HEK293 (cell line): ENCODE data around the gene MYOM1.

ENCODE experiments used
- CTCF ChIA-PET: fragments of 350-600 bp; formaldehyde crosslinking; extraction: SDS; loops from one replicate; lab custom pipeline; 2021; ENCODE audit warnings: antibody characterized with exemption; lab: Yijun Ruan, JAX
- POLR2A ChIA-PET: fragments of 300-600 bp; formaldehyde crosslinking; extraction: SDS; loops from one replicate; lab custom pipeline; 2020; ENCODE audit warnings: antibody characterized with exemption, inconsistent platforms; lab: Yijun Ruan, JAX
- H3K27ac ChIP-seq: fragments of 200-500 bp; sonication (Bioruptor generic); 2 replicates; pipeline ENCODE4 v1.5.1; 2014; ENCODE audit warnings: low read depth, low read length, control low read depth, inconsistent platforms; ENCODE audit errors: extremely low read depth
- H3K36me3 ChIP-seq, 2 experiments: fragments of 200-500 bp in 1 of 2; sonication (Bioruptor generic) in 1 of 2; 1 replicate in 1 of 2; 2 replicates in 1 of 2; pipeline ENCODE4 v1.5.1; 2014 to 2017; ENCODE audit warnings: inconsistent platforms in 2 of 2, low read length in 2 of 2; ENCODE audit not compliant: control insufficient read depth in 2 of 2, insufficient read depth in 1 of 2
- H3K4me1 ChIP-seq: fragments of 200-500 bp; sonication (Bioruptor generic); 2 replicates; pipeline ENCODE4 v1.5.1; 2014; ENCODE audit warnings: mild to moderate bottlenecking, low read length, inconsistent platforms; ENCODE audit not compliant: control insufficient read depth, insufficient read depth
- H3K4me3 ChIP-seq: 2 replicates; pipeline ENCODE4 v1.5.1; 2011; ENCODE audit warnings: low read depth, mild to moderate bottlenecking, control low read depth, low read length, moderate library complexity
- H3K9me3 ChIP-seq: fragments of 200-500 bp; sonication (Bioruptor generic); 2 replicates; pipeline ENCODE4 v1.5.1; 2014; ENCODE audit warnings: low read depth, low read length, inconsistent platforms; ENCODE audit not compliant: control insufficient read depth, insufficient read depth
- BCL11B ChIP-seq: fragments of 450-650 bp; formaldehyde crosslinking; IDR thresholded peaks from 2 replicates; pipeline ENCODE4 v1.5.1; 2016; ENCODE audit warnings: low read depth, missing biosample characterization, missing genetic modification characterization
- HOXC10 ChIP-seq: sonication (generic); formaldehyde crosslinking; IDR thresholded peaks from 2 replicates; pipeline ENCODE4 v1.8.1; 2023; ENCODE audit warnings: mild to moderate bottlenecking, missing genetic modification reagents
- SCRT1 ChIP-seq: fragments of 450-650 bp; formaldehyde crosslinking; IDR thresholded peaks from 2 replicates; pipeline ENCODE4 v1.5.1; 2016; ENCODE audit warnings: missing biosample characterization, missing genetic modification characterization, borderline replicate concordance
- SETDB1 ChIP-seq: IDR thresholded peaks from one replicate; pipeline ENCODE4 v1.6.1; 2017; ENCODE audit warnings: mild to moderate bottlenecking, low read length, moderate library complexity, mixed read lengths; ENCODE audit not compliant: insufficient read length
- SP2 ChIP-seq: fragments of 450-650 bp; formaldehyde crosslinking; IDR thresholded peaks from 2 replicates; pipeline ENCODE4 v1.5.1; 2016; ENCODE audit warnings: missing biosample characterization, missing genetic modification characterization
- ZBTB48 ChIP-seq: fragments of 450-650 bp; formaldehyde crosslinking; IDR thresholded peaks from 2 replicates; pipeline ENCODE4 v1.5.1; 2016; ENCODE audit warnings: missing biosample characterization, missing genetic modification characterization
- ZFP3 ChIP-seq: fragments of 450-650 bp; formaldehyde crosslinking; IDR thresholded peaks from 2 replicates; pipeline ENCODE4 v1.5.1; 2016; ENCODE audit warnings: low read depth, missing biosample characterization, missing genetic modification characterization
- ZIC2 ChIP-seq: fragments of 450-650 bp; formaldehyde crosslinking; IDR thresholded peaks from 2 replicates; pipeline ENCODE4 v1.5.1; 2016; ENCODE audit warnings: missing biosample characterization, missing genetic modification characterization
- ZNF157 ChIP-seq: fragments of 450-650 bp; formaldehyde crosslinking; IDR thresholded peaks from 2 replicates; pipeline ENCODE4 v1.5.1; 2016; ENCODE audit warnings: missing biosample characterization, missing genetic modification characterization
- ZNF221 ChIP-seq: fragments of 450-650 bp; formaldehyde crosslinking; IDR thresholded peaks from 2 replicates; pipeline ENCODE4 v1.5.1; 2017; ENCODE audit warnings: missing biosample characterization, missing genetic modification characterization, borderline replicate concordance
- ZNF26 ChIP-seq: fragments of 450-650 bp; formaldehyde crosslinking; IDR thresholded peaks from 2 replicates; pipeline ENCODE4 v1.5.1; 2016; ENCODE audit warnings: missing biosample characterization, missing genetic modification characterization
- ZNF266 ChIP-seq: fragments of 450-650 bp; formaldehyde crosslinking; IDR thresholded peaks from 2 replicates; pipeline ENCODE4 v1.5.1; 2016; ENCODE audit warnings: missing biosample characterization, missing genetic modification characterization, low read depth
- ZNF274 ChIP-seq, 2 experiments: fragments of 200-500 bp in 1 of 2; fragments of 450-650 bp in 1 of 2; sonication (Bioruptor generic) in 1 of 2; formaldehyde crosslinking in 1 of 2; IDR thresholded peaks; 2 replicates each; pipeline versions ENCODE4 v1.5.1 to v1.6.1; 2014 to 2016; ENCODE audit warnings: borderline replicate concordance in 1 of 2, inconsistent platforms in 1 of 2, low read length in 1 of 2, missing biosample characterization in 1 of 2, missing genetic modification characterization in 1 of 2
- ZNF341 ChIP-seq: fragments of 450-650 bp; formaldehyde crosslinking; IDR thresholded peaks from 2 replicates; pipeline ENCODE4; 2016; ENCODE audit warnings: low read depth, missing biosample characterization, missing genetic modification characterization
- ZNF416 ChIP-seq: fragments of 450-650 bp; formaldehyde crosslinking; IDR thresholded peaks from 2 replicates; pipeline ENCODE4 v1.5.1; 2016; ENCODE audit warnings: missing biosample characterization, missing genetic modification characterization
- ZNF48 ChIP-seq: fragments of 450-650 bp; formaldehyde crosslinking; IDR thresholded peaks from 2 replicates; pipeline ENCODE4 v1.5.1; 2016; ENCODE audit warnings: missing biosample characterization, missing genetic modification characterization
- ZNF518A ChIP-seq: fragments of 450-650 bp; formaldehyde crosslinking; conservative IDR thresholded peaks from 2 replicates; pipeline ENCODE4 v1.5.1; 2016; ENCODE audit warnings: low read depth, missing biosample characterization, missing genetic modification characterization
- ZNF555 ChIP-seq: fragments of 450-650 bp; formaldehyde crosslinking; conservative IDR thresholded peaks from 2 replicates; pipeline ENCODE4 v1.5.1; 2017; ENCODE audit warnings: missing biosample characterization, mild to moderate bottlenecking, missing genetic modification characterization, inconsistent platforms
- ZNF580 ChIP-seq: fragments of 450-650 bp; formaldehyde crosslinking; IDR thresholded peaks from 2 replicates; pipeline ENCODE4 v1.5.1; 2016; ENCODE audit warnings: missing biosample characterization, missing genetic modification characterization
- ZNF792 ChIP-seq: fragments of 450-650 bp; formaldehyde crosslinking; IDR thresholded peaks from 2 replicates; pipeline ENCODE4 v1.5.1; 2016; ENCODE audit warnings: missing biosample characterization, missing genetic modification characterization

The MYOM1 gene

GRCh38 chr18:3219631-3220335 is at the start of gene MYOM1:
TSS of gene MYOM1 (minus strand) at chr18:3219968. CDS start at chr18:3215223, 4,745 bp downstream.
- Histone ChIP-seq H3K4me1 (peaks cover 7% of the 10 kb centered on the region), H3K9me3 (no peaks in the 10 kb centered on the region), H3K36me3 (no peaks in the 10 kb centered on the region), H3K27ac (no peak within 1 kb of the TSS; the same call in 1 of the 2 replicates), H3K4me3 (no peak within 1 kb of the TSS)
- TF ChIP-seq ZNF341 (tag by site-specific recombination) (peak; percentile 45), ZNF274 (IDR thresholded peaks at IDR 0.05; ENCODE audit: low read length) (no peak), ZNF274 (tag by site-specific recombination; IDR thresholded peaks at IDR 0.05; ENCODE audit: borderline replicate concordance) (no peak), ZNF221 (tag by site-specific recombination) (no peak)
- POLR2A ChIA-PET, result no interaction called here
- CTCF ChIA-PET, result interaction anchor here (0.6 to 1.6 kb wide), 3 partner anchors 91 to 1529 kb away, joined by 3 to 4 read pairs (median 3); no protein-coding TSS in a partner anchor

- ChIA-PET POLR2A (no interaction called here), CTCF (interaction anchor here (1.1 to 1.3 kb wide), 2 partner anchors 13 to 397 kb away, joined by 3 read pairs; no protein-coding TSS in a partner anchor)
- H3K36me3 ChIP-seq, result peaks cover 8 to 13% of the 10 kb centered on the region in 2 experiments
- no peak overlapping the region for H3K4me3 ChIP-seq
- H3K4me1 ChIP-seq, result peaks cover 15% of the 10 kb centered on the region
- TF ChIP-seq SETDB1 (no peak), ZBTB48 (no peak), ZNF157 (tag by site-specific recombination) (no peak), HOXC10 (no peak), ZNF555 (no peak), SP2 (tag by site-specific recombination) (no peak), ZNF26 (tag by site-specific recombination) (no peak), ZFP3 (no peak), ZNF266 (tag by site-specific recombination) (no peak), ZIC2 (no peak), ZNF48 (no peak), ZNF580 (no peak), BCL11B (tag by site-specific recombination) (no peak), ZNF416 (tag by site-specific recombination) (no peak), ZNF518A (no peak), ZNF792 (no peak), SCRT1 (tag by site-specific recombination) (no peak)
- H3K9me3 ChIP-seq, result no peaks in the 10 kb centered on the region
- no peak overlapping the region for H3K27ac ChIP-seq
Observed at GRCh38 chr18:3269241-3269913, 49.6 kb upstream of the MYOM1 start.
